Cardiac muscle cell (in vitro differentiated cells and primary cell): ENCODE results near the gene SLC39A13. TPM values are rescaled to one million over a fixed set of nuclear protein-coding genes. Genes with fewer than 3 reads are reported as not detected.

Experiments used
- DNase-seq, 2 donors: peaks; one replicate each; pipeline versions ENCODE4 v3.0.0 to v3.0.0-alpha.2; 2010 to 2017; ENCODE audit warnings: low read depth in 1 of 2, low spot score in 1 of 2
- H3K27ac ChIP-seq: fragments of 200-600 bp; sonication (generic); 2 replicates; pipeline ENCODE4 v1.5.1; 2016
- H3K27me3 ChIP-seq: fragments of 200-600 bp; sonication (generic); 2 replicates; pipeline ENCODE4 v1.6.0; 2016; ENCODE audit warnings: control low read depth
- H3K36me3 ChIP-seq: fragments of 200-600 bp; sonication (generic); 2 replicates; pipeline ENCODE4 v1.5.1; 2016; ENCODE audit warnings: control low read depth
- H3K4me1 ChIP-seq: fragments of 200-600 bp; sonication (generic); 2 replicates; pipeline ENCODE4 v1.8.1; 2017; ENCODE audit warnings: low read depth, mild to moderate bottlenecking, mixed run types
- H3K4me3 ChIP-seq: fragments of 200-600 bp; sonication (generic); 2 replicates; pipeline ENCODE4 v1.5.1; 2016; ENCODE audit warnings: mild to moderate bottlenecking
- H3K9me3 ChIP-seq: fragments of 200-600 bp; sonication (generic); 2 replicates; pipeline ENCODE4 v1.5.1; 2017; ENCODE audit warnings: low read depth, mild to moderate bottlenecking, control low read depth
- CTCF ChIP-seq: IDR thresholded peaks from 2 replicates; pipeline ENCODE4 v1.5.1; 2012; ENCODE audit warnings: low read depth, mild to moderate bottlenecking, low read length
- polyA plus RNA-seq: library from polyadenylated mRNA; unstranded; fragments of >200 nt; fragmentation: Nextera tagmentation; extraction: Ambion mirVana; gene quantifications from 2 replicates; pipeline ENCODE4 v1.2.1, GENCODE V29; 2016
- total RNA-seq: library from RNA; depleted of rRNA; stranded (reverse); fragments of >200 nt; gene quantifications from 2 replicates; pipeline ENCODE4 v1.2.3, GENCODE V29; 2016

SLC39A13 gene
- total and polyA plus RNA-seq, 2 experiments from 2014 or later = 71.7 to 86.6 TPM

GRCh38 chr11:47441421-47441820, 33.0 kb downstream of the SLC39A13 start:
- H3K27ac ChIP-seq = no peak overlapping the region
- H3K36me3 ChIP-seq = no peaks in the 10 kb centered on the region
- no peaks in the 10 kb centered on the region for H3K27me3 ChIP-seq
- H3K9me3 ChIP-seq = no peaks in the 10 kb centered on the region
- H3K4me3 ChIP-seq = no peak overlapping the region
- DNase-seq = no peak
- TF ChIP-seq CTCF = no peak
- H3K4me1 ChIP-seq = no peaks in the 10 kb centered on the region

GRCh38 chr11:47442514-47442913, 34.1 kb downstream of the SLC39A13 start:
- no peak overlapping the region for H3K27ac ChIP-seq
- no peak overlapping the region for H3K4me3 ChIP-seq
- H3K9me3 ChIP-seq = no peaks in the 10 kb centered on the region
- no peak for DNase-seq
- H3K36me3 ChIP-seq = no peaks in the 10 kb centered on the region
- H3K27me3 ChIP-seq = no peaks in the 10 kb centered on the region
- TF ChIP-seq CTCF = no peak
- H3K4me1 ChIP-seq = no peaks in the 10 kb centered on the region

- Histone ChIP-seq H3K4me3 (no peak overlapping the region), H3K9me3 (no peaks in the 10 kb centered on the region), H3K27me3 (no peaks in the 10 kb centered on the region), H3K4me1 (no peaks in the 10 kb centered on the region), H3K36me3 (no peaks in the 10 kb centered on the region), H3K27ac (no peak overlapping the region)
- no peak for TF ChIP-seq CTCF
- no peak for DNase-seq
Observed at GRCh38 chr11:47443028-47443700, 34.8 kb downstream of the SLC39A13 start.

- Histone ChIP-seq H3K27ac (no peak overlapping the region), H3K9me3 (no peaks in the 10 kb centered on the region), H3K4me3 (no peak overlapping the region), H3K4me1 (no peaks in the 10 kb centered on the region), H3K27me3 (no peaks in the 10 kb centered on the region), H3K36me3 (no peaks in the 10 kb centered on the region)
- TF ChIP-seq CTCF = no peak
- DNase-seq = no peak
Observed at GRCh38 chr11:47443817-47444216, 35.4 kb downstream of the SLC39A13 start.

- no peak for DNase-seq
- H3K36me3 ChIP-seq = no peaks in the 10 kb centered on the region
- H3K27me3 ChIP-seq = no peaks in the 10 kb centered on the region
- H3K4me3 ChIP-seq = no peak overlapping the region
- no peaks in the 10 kb centered on the region for H3K9me3 ChIP-seq
- no peaks in the 10 kb centered on the region for H3K4me1 ChIP-seq
- no peak overlapping the region for H3K27ac ChIP-seq
- TF ChIP-seq CTCF = no peak
Observed at GRCh38 chr11:47445840-47446239, 37.5 kb downstream of the SLC39A13 start.
